GDM1 (cell line): ENCODE data around the gene PRPS2.

ENCODE experiments used
- DNase-seq: peaks from one replicate; lab custom pipeline; 2025; lab: John Stamatoyannopoulos, UW

The PRPS2 gene

DNA sequence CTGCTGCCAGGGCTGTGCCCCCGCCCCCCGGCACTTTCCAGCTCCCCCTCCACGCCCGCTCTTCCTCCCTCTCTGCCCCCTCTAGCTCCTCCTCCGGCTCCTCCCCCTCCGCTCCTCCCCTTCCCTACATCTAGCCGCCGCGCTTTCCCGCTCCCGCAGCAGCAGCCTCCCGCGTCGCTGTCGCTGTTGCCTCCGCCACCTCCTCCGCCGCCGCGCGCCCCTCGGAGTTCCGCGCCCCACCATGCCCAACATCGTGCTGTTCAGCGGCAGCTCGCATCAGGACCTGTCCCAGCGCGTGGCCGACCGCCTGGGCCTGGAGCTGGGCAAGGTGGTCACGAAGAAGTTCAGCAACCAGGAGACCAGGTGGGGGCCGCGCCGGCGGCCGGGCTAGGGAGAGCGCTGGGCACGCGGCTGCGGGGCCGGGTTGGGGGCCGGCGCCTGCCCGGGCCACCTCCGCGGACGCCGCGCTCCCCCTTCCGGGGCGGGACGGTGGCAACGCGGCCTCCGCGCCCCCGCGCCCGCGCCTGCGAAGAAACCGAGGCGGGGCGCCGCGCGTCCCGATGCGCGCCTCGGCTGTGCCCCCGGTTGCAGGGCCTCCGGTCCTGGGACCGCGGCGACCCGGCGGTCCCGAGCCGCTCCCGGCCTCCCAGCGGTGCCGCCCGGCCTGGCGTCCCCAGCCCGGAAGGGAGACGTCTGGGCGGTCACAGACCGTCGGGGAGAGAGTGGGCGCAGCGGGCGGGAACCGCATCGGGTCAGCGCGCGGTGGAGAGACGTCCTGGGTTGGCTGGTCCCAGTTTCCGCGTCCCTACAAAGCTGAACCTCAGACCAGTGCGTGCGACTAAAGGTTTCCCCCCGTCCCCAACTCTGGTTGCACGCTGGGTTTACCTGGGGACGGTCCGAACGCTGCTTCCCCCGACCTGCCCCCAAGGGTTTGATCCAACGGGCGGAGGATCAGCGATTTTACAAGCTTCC, at the start of gene PRPS2:
PRPS2 (plus strand) TSS at position 156 of the 972 bp plus-strand sequence; CDS start at position 242, 86 bp downstream.
- DNase-seq, result peak; percentile 48

GRCh38 chrX:12741416-12741815, 49.8 kb upstream of the PRPS2 start:
- no peak for DNase-seq

DNA sequence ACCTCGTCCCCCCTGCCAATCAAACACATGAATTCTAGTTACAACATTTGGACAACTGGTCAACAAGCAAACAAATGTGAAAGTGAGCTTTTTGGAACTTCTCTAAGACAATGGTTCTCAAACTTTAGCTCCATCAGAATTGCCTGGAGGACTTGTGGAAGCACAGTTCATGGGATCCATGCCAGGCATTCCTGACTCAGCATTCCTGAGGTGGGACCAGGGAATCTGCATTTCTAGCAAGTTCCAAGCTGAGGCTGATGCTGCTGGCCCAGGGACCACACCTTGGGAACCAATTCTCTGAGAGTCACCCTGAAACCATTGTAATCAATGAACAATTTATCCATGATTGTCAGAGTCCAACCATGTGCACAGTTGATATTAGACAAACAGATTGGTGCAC, 43.8 kb upstream of the PRPS2 start:
- DNase-seq, result no peak

- no peak for DNase-seq
These were observed 39.3 kb upstream of the PRPS2 start for GRCh38 chrX:12751887-12752286.

GRCh38 chrX:12753366-12753765, 37.8 kb upstream of the PRPS2 start:
- no peak for DNase-seq

- DNase-seq, result no peak
These were observed 32.9 kb upstream of the PRPS2 start for GRCh38 chrX:12758291-12758690.

GRCh38 chrX:12767856-12768255, 23.4 kb upstream of the PRPS2 start:
- no peak for DNase-seq

DNA sequence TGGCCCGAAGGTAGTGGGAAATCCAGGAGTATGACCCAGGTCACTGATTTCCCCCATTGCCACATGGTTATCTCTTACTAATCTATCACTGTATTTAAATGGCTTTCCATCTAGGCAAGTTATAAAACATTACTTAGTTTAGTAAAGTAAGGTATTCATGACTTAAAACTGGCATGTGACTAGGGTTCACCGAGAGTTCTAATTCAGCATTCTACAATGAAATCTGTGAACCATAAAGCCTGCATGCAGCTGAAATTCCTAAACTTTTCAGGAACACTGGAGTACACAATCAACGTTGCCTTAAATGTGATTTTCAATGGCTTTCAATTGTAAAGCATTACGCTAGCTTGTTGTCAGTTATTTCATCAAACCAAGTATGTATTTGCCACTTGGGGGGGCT, 22.7 kb upstream of the PRPS2 start:
- no peak for DNase-seq

- no peak for DNase-seq
These were observed 20.8 kb upstream of the PRPS2 start for GRCh38 chrX:12770440-12770839.

GRCh38 chrX:12771445-12772069, 19.7 kb upstream of the PRPS2 start:
- peak; percentile 63 for DNase-seq

- no peak for DNase-seq
These were observed 13.5 kb upstream of the PRPS2 start for GRCh38 chrX:12777670-12778069.

DNA sequence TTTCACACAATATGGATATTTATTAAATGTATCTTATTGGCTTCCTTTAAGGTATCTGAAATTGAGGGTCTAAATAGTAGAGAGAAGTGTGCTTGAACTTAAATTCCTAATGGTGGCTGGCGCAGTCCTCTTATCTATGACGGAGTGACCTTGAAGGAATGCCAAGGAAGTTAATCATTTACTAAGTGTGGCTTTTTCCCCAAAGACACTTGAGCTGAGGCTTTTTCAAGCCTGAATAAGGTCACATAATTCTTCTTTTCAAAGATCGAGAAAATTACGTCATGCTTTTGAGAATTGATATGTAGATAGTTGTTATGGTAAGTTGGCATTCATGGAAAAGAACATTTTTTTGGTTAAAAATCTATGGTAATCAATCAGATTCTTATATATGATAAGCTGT, 11.7 kb upstream of the PRPS2 start:
- DNase-seq, result no peak

DNA sequence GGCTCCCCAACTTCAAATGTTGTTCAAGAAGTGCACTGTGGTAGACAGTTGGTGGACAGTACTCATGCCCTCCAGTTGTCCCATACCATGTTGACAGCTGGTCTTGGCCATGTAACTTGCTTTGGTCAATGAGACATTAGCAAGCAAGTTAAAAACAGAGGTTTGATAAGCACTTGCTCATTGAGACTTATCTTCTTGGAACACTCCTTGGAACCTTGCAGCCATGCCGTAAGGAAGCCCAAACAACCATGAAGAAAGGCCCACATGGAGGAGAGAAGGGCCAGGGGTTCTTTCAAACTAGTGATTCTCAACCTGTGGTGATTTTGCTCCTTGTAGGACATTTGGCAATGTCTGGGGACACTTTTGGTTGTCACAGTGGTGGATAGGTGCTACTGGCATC, 2.6 kb upstream of the PRPS2 start:
- no peak for DNase-seq

GRCh38 chrX:12789976-12790375, 1.2 kb upstream of the PRPS2 start:
- DNase-seq, result no peak

GRCh38 chrX:12790885-12791256, 341 bp upstream of the PRPS2 start:
- no peak for DNase-seq

- no peak for DNase-seq
These were observed 1.5 kb downstream of the PRPS2 start for GRCh38 chrX:12792711-12793110.

DNA sequence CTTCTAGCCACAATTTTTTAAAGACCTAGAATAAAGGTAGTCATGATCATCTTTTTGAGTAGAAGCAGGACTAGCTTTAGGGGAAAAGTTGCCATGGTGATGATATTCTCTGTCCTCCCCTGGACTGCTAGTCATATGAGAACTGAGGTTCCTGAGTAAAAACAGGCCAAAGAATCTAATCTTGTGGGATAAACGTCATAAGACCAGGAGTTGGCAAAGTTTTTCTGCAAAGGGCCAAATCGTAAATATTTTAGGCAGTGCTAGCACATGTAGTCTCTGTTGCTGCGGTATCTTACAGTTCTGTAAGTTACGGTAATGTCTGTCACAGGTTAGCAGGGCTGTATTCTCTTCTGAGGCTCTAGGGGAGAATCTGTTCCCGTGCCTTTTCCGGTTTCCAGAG, 3.4 kb downstream of the PRPS2 start:
- no peak for DNase-seq

GRCh38 chrX:12798601-12799000, 7.4 kb downstream of the PRPS2 start:
- DNase-seq, result no peak

- no peak for DNase-seq
These were observed 7.9 kb downstream of the PRPS2 start for GRCh38 chrX:12799118-12799517.

- no peak for DNase-seq
These were observed 11.5 kb downstream of the PRPS2 start for GRCh38 chrX:12802741-12803140.

- no peak for DNase-seq
These were observed 13.4 kb downstream of the PRPS2 start for GRCh38 chrX:12804655-12805054.

DNA sequence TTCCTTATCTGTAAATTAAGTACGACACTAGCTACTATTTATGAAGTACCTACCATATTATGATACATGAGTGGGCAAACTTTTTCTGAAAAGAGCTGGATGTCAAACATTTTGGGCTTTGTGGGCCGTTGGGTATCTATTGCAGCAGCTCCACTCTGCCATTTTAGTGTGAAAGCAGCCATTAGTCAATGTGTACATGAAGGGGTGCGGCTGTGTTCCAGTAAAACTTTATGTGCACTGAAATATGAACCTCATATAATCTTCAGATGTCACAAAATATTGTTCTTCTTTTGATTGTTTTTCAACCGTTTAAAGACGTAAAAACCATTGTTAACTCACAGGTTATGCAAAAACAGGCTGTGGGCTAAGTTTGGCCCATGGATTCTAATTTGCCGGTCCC, 14.1 kb downstream of the PRPS2 start:
- no peak for DNase-seq

DNA sequence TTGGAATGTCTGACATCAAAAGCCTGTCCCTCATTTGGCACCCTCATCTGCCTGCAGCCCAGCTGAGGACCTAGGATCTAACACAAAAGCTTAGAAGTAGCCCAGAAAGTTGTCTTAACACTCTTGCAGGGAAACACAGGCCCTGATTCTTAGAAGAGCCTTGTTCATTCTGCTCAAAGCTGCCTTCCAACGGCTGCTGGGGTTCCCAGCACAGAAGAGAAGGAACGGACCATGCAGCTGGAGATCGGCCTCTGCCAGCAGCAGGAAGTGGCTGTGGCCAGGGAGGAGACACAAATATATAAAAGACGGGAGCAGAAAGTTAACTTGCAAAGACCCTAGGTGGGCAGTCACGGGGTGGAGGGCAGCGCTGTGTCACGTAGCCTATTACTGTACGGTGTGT, 20.4 kb downstream of the PRPS2 start:
- DNase-seq, result no peak
